Liver (tissue), 9 donors: ENCODE results near the gene MAP4K4. TPM values are rescaled to one million over a fixed set of nuclear protein-coding genes. Genes with fewer than 3 reads are reported as not detected.

ENCODE experiments used
- DNase-seq: peaks from one replicate; pipeline ENCODE4 v3.0.0-alpha.2; 2017; ENCODE audit warnings: low spot score
- H3K27ac ChIP-seq, 2 donors: one replicate each; pipeline ENCODE4 v1.7.0; 2013; ENCODE audit warnings: inconsistent platforms in 2 of 2, low read length in 2 of 2, control low read depth in 1 of 2, low read depth in 1 of 2, mild to moderate bottlenecking in 1 of 2
- H3K27me3 ChIP-seq, 4 donors: one replicate each; pipeline versions ENCODE4 v1.6.1 to v1.7.0; 2013; ENCODE audit warnings: low read length in 3 of 4, inconsistent platforms in 1 of 4, mild to moderate bottlenecking in 1 of 4, moderate library complexity in 1 of 4; ENCODE audit not compliant: control insufficient read depth in 4 of 4, insufficient read depth in 4 of 4
- H3K36me3 ChIP-seq, 4 donors: one replicate each; pipeline versions ENCODE4 v1.6.1 to v1.7.0; 2013; ENCODE audit warnings: low read length in 3 of 4, mild to moderate bottlenecking in 3 of 4, low read depth in 1 of 4, moderate library complexity in 1 of 4; ENCODE audit not compliant: control insufficient read depth in 4 of 4, insufficient read depth in 3 of 4
- H3K4me1 ChIP-seq, 4 donors: one replicate each; pipeline versions ENCODE4 v1.6.1 to v1.7.0; 2013; ENCODE audit warnings: low read length in 3 of 4, mild to moderate bottlenecking in 3 of 4, moderate library complexity in 1 of 4; ENCODE audit not compliant: control insufficient read depth in 4 of 4, insufficient read depth in 4 of 4
- H3K4me3 ChIP-seq, 3 donors: one replicate each; pipeline versions ENCODE4 v1.6.1 to v1.7.0; 2013; ENCODE audit warnings: low read length in 3 of 3, control low read depth in 1 of 3, low read depth in 1 of 3, mild to moderate bottlenecking in 1 of 3
- H3K9ac ChIP-seq, 2 donors: one replicate each; pipeline ENCODE4 v1.7.0; 2013; ENCODE audit warnings: low read length in 2 of 2, mild to moderate bottlenecking in 2 of 2, moderate library complexity in 2 of 2, control low read depth in 1 of 2, low read depth in 1 of 2
- H3K9me3 ChIP-seq, 4 donors: one replicate each; pipeline versions ENCODE4 v1.6.1 to v1.7.0; 2013; ENCODE audit warnings: low read length in 3 of 4; ENCODE audit not compliant: control insufficient read depth in 4 of 4
- ATF3 ChIP-seq: IDR thresholded peaks from 2 replicates; pipeline ENCODE4 v1.6.1; 2016; ENCODE audit warnings: antibody characterized with exemption
- CTCF ChIP-seq: fragments of 150-350 bp; IDR thresholded peaks from 2 replicates; pipeline ENCODE4 v1.5.1; 2017; ENCODE audit warnings: improper control_type of control experiment, low read depth, low read length; ENCODE audit not compliant: missing input control
- EGR1 ChIP-seq, 2 donors: IDR thresholded peaks; 2 replicates each; pipeline ENCODE4 v1.6.1; 2016 to 2018; ENCODE audit warnings: antibody characterized with exemption in 2 of 2, low read depth in 2 of 2
- FOXA1 ChIP-seq: IDR thresholded peaks from 2 replicates; pipeline ENCODE4 v1.6.1; 2016; ENCODE audit warnings: antibody characterized with exemption
- FOXA2 ChIP-seq: IDR thresholded peaks from 2 replicates; pipeline ENCODE4 v1.6.1; 2016; ENCODE audit warnings: antibody characterized with exemption
- GABPA ChIP-seq, 2 donors: IDR thresholded peaks in 1 of 2; conservative IDR thresholded peaks in 1 of 2; 2 replicates each; pipeline ENCODE4 v1.6.1; 2016; ENCODE audit warnings: antibody characterized with exemption in 2 of 2, mild to moderate bottlenecking in 1 of 2, moderate library complexity in 1 of 2
- HNF4A ChIP-seq, 2 donors: conservative IDR thresholded peaks; 2 replicates each; pipeline ENCODE4 v1.6.1; 2016; ENCODE audit warnings: antibody characterized with exemption in 2 of 2, mild to moderate bottlenecking in 2 of 2
- HNF4G ChIP-seq: IDR thresholded peaks from 2 replicates; pipeline ENCODE4 v1.6.1; 2016; ENCODE audit warnings: antibody characterized with exemption
- JUND ChIP-seq, 2 donors: IDR thresholded peaks; 2 replicates each; pipeline ENCODE4 v1.6.1; 2016; ENCODE audit warnings: antibody characterized with exemption in 2 of 2
- MAX ChIP-seq: IDR thresholded peaks from 2 replicates; pipeline ENCODE4 v1.6.1; 2016; ENCODE audit warnings: antibody characterized with exemption
- NR2F2 ChIP-seq: IDR thresholded peaks from 2 replicates; pipeline ENCODE4 v1.6.1; 2016; ENCODE audit warnings: antibody characterized with exemption
- RAD21 ChIP-seq, 2 donors: IDR thresholded peaks; 2 replicates each; pipeline ENCODE4 v1.6.1; 2016; ENCODE audit warnings: antibody characterized with exemption in 2 of 2, mild to moderate bottlenecking in 2 of 2
- REST ChIP-seq: IDR thresholded peaks from 2 replicates; pipeline ENCODE4 v1.6.1; 2016; ENCODE audit warnings: antibody characterized with exemption, mild to moderate bottlenecking
- RXRA ChIP-seq, 2 donors: IDR thresholded peaks; 2 replicates each; pipeline ENCODE4 v1.6.1; 2017 to 2018; ENCODE audit warnings: antibody characterized with exemption in 2 of 2, mild to moderate bottlenecking in 1 of 2
- SP1 ChIP-seq: IDR thresholded peaks from 2 replicates; pipeline ENCODE4 v1.6.1; 2018; ENCODE audit warnings: antibody characterized with exemption, mild to moderate bottlenecking
- TAF1 ChIP-seq: conservative IDR thresholded peaks from 2 replicates; pipeline ENCODE4 v1.6.1; 2016; ENCODE audit warnings: antibody characterized with exemption, mild to moderate bottlenecking
- YY1 ChIP-seq: IDR thresholded peaks from 2 replicates; pipeline ENCODE4 v1.6.1; 2016; ENCODE audit warnings: antibody characterized with exemption, mild to moderate bottlenecking
- ZBTB33 ChIP-seq: IDR thresholded peaks from 2 replicates; pipeline ENCODE4 v1.6.1; 2016; ENCODE audit warnings: antibody characterized with exemption
- WGBS: extraction: QIAGEN DNeasy Blood & Tissue Kit; methylation state at CpG from one replicate; pipeline ENCODE4 v1.1.7; 2013; 5-methylcytosine and 5-hydroxymethylcytosine counted together
- polyA plus RNA-seq, 2 donors: library from polyadenylated mRNA; stranded (reverse) in 1 of 2; unstranded in 1 of 2; fragments of 200-250 nt in 1 of 2; fragments of >200 nt in 1 of 2; fragmentation: Nextera tagmentation in 1 of 2; extraction: Ambion mirVana in 1 of 2; gene quantifications; one replicate each; pipeline versions ENCODE4 v1.2.1 to v1.2.3, GENCODE V29; 2013 to 2015
- total RNA-seq, 2 donors: library from RNA; depleted of rRNA; stranded (reverse); fragments of >200 nt; gene quantifications; one replicate each; pipeline ENCODE4 v1.2.3, GENCODE V29; 2014
- donor health status: healthy.
- donor health status: healthy.
- donor health status: healthy.
- donor health status: healthy.
- donor health status: healthy.

The MAP4K4 gene
- total and polyA plus RNA-seq, 4 donors, result 9.1 to 40.0 (median 23.6) TPM

GRCh38 chr2:101828257-101828656 lies 130.8 kb downstream of the MAP4K4 start:
- no peak for DNase-seq
- H3K9ac ChIP-seq, result no peak overlapping the region
- H3K9me3 ChIP-seq, result no peaks in the 10 kb centered on the region
- peaks cover 1 to 30% (median 18%) of the 10 kb centered on the region in 4 donors for H3K4me1 ChIP-seq
- TF ChIP-seq SP1 (no peak), REST (no peak), FOXA1 (no peak), FOXA2 (no peak), RAD21 (IDR thresholded peaks at IDR 0.05) (no peak), NR2F2 (no peak), ZBTB33 (no peak), MAX (no peak), EGR1 (IDR thresholded peaks at IDR 0.05; ENCODE audit: low read depth in 2 of 2) (no peak), YY1 (no peak), GABPA (IDR thresholded peaks at IDR 0.05 in 1 of 2, conservative IDR thresholded peaks at IDR 0.05 in 1 of 2) (no peak), HNF4A (conservative IDR thresholded peaks at IDR 0.05) (no peak), JUND (IDR thresholded peaks at IDR 0.05) (no peak), RXRA (IDR thresholded peaks at IDR 0.05) (no peak), HNF4G (no peak), CTCF (no peak), TAF1 (no peak), ATF3 (no peak)
- H3K4me3 ChIP-seq, result no peak overlapping the region
- 56% methylated on average over 5 of the region's 5 CpGs for WGBS
- no peaks in the 10 kb centered on the region for H3K27me3 ChIP-seq
- H3K27ac ChIP-seq, result no peak overlapping the region
- peaks cover 0 to 30% (median 10%) of the 10 kb centered on the region in 4 donors for H3K36me3 ChIP-seq
